GM21529 (cell line): ENCODE measurements around the gene ANAPC10.
"Not testable (repeated sequence)": the region's sequence is repeated elsewhere in the genome, so short reads cannot be mapped to it uniquely, and the experiment has no call there.

Source experiments
- ATAC-seq: cut with Tn5 transposase; IDR thresholded peaks from one replicate; pipeline ENCODE4 v1.9.1; 2021; ENCODE audit not compliant: unreplicated experiment

The ANAPC10 gene

GRCh38 chr4:145012841-145013240, 85.2 kb downstream of the ANAPC10 start:
- no peak for ATAC-seq

- ATAC-seq = no peak
Observed at GRCh38 chr4:145011636-145012035, 86.4 kb downstream of the ANAPC10 start.

- not testable (repeated sequence) for ATAC-seq
Observed at GRCh38 chr4:145010315-145010714, 87.7 kb downstream of the ANAPC10 start.

- no peak for ATAC-seq
Observed at GRCh38 chr4:145003675-145004074, 94.3 kb downstream of the ANAPC10 start.

- ATAC-seq = no peak
Observed at GRCh38 chr4:145001635-145002034, 96.4 kb downstream of the ANAPC10 start.

- not testable (repeated sequence) for ATAC-seq
Observed at GRCh38 chr4:145000656-145001055, 97.3 kb downstream of the ANAPC10 start.

GRCh38 chr4:144989306-144989705, 108.7 kb downstream of the ANAPC10 start:
- ATAC-seq = no peak

- ATAC-seq = no peak
Observed at GRCh38 chr4:144985531-144985930, 112.5 kb downstream of the ANAPC10 start.

GRCh38 chr4:144985014-144985413, 113.0 kb downstream of the ANAPC10 start:
- ATAC-seq = no peak

- no peak for ATAC-seq
Observed at GRCh38 chr4:144984241-144984640, 113.8 kb downstream of the ANAPC10 start.

- no peak for ATAC-seq
Observed at GRCh38 chr4:144975718-144976117, 122.3 kb downstream of the ANAPC10 start.

GRCh38 chr4:144970597-144970996, 127.4 kb downstream of the ANAPC10 start:
- peak; percentile 69 for ATAC-seq

GRCh38 chr4:144969821-144970220, 128.2 kb downstream of the ANAPC10 start:
- ATAC-seq = no peak

- ATAC-seq = no peak
Observed at GRCh38 chr4:144968606-144969005, 129.4 kb downstream of the ANAPC10 start.

GRCh38 chr4:144967161-144967560, 130.8 kb downstream of the ANAPC10 start:
- peak; percentile 70 for ATAC-seq

GRCh38 chr4:144962300-144962699, 135.7 kb downstream of the ANAPC10 start:
- no peak for ATAC-seq

GRCh38 chr4:144955104-144955503, 142.9 kb downstream of the ANAPC10 start:
- ATAC-seq = no peak

- ATAC-seq = no peak
Observed at GRCh38 chr4:144954230-144954629, 143.8 kb downstream of the ANAPC10 start.

GRCh38 chr4:144948421-144948820, 149.6 kb downstream of the ANAPC10 start:
- ATAC-seq = no peak

GRCh38 chr4:144948009-144948408, 150.0 kb downstream of the ANAPC10 start:
- no peak for ATAC-seq
